PFSK-1 (cell line): ENCODE measurements around the gene PTPRM.

Experiments
- FOXP2 ChIP-seq: optimal IDR thresholded peaks from 2 replicates; pipeline ENCODE3; 2011; ENCODE audit warnings: borderline replicate concordance, control low read depth, inconsistent platforms; ENCODE audit not compliant: insufficient read depth; ENCODE audit errors: extremely low read length, extremely low read depth
- POLR2AphosphoS5 ChIP-seq: IDR thresholded peaks from 2 replicates; pipeline ENCODE4 v1.6.1; 2012; ENCODE audit warnings: low read depth, mild to moderate bottlenecking, control low read depth, low read length, moderate library complexity
- REST ChIP-seq, 2 experiments: IDR thresholded peaks; 2 replicates each; pipeline versions ENCODE4 v1.6.1 to v1.8.0; 2011 to 2012; ENCODE audit warnings: low read depth in 2 of 2, low read length in 2 of 2, control low read depth in 1 of 2, inconsistent platforms in 1 of 2, mild to moderate bottlenecking in 1 of 2, moderate library complexity in 1 of 2; ENCODE audit not compliant: insufficient read depth in 1 of 2
- SIN3A ChIP-seq: IDR thresholded peaks from 2 replicates; pipeline ENCODE4 v1.6.1; 2012; ENCODE audit warnings: mild to moderate bottlenecking, low read length, moderate library complexity, borderline replicate concordance; ENCODE audit not compliant: insufficient read depth
- TAF1 ChIP-seq: IDR thresholded peaks from 2 replicates; pipeline ENCODE4 v1.6.1; 2012; ENCODE audit warnings: low read length, control low read depth, borderline replicate concordance; ENCODE audit not compliant: insufficient read depth

Gene PTPRM

GRCh38 chr18:8287196-8287885 is 720.2 kb downstream of the PTPRM start:
- TF ChIP-seq TAF1 (no peak), SIN3A (no peak), REST (IDR thresholded peaks at IDR 0.05; ENCODE audit: insufficient read depth in 1 of 2, low read depth in 2 of 2, low read length in 2 of 2) (no peak), FOXP2 (no peak), POLR2AphosphoS5 (no peak)

GRCh38 chr18:8288472-8289195 is 721.5 kb downstream of the PTPRM start:
- TF ChIP-seq POLR2AphosphoS5 (no peak), SIN3A (no peak), REST (IDR thresholded peaks at IDR 0.05; ENCODE audit: insufficient read depth in 1 of 2, low read depth in 2 of 2, low read length in 2 of 2) (no peak), TAF1 (no peak), FOXP2 (no peak)

GRCh38 chr18:8290435-8290834 is 723.3 kb downstream of the PTPRM start:
- TF ChIP-seq REST (IDR thresholded peaks at IDR 0.05; ENCODE audit: insufficient read depth in 1 of 2, low read depth in 2 of 2, low read length in 2 of 2), result no peak
- TF ChIP-seq SIN3A, result no peak
- TF ChIP-seq TAF1, result no peak
- TF ChIP-seq FOXP2, result no peak
- no peak for TF ChIP-seq POLR2AphosphoS5

- TF ChIP-seq REST (IDR thresholded peaks at IDR 0.05; ENCODE audit: insufficient read depth in 1 of 2, low read depth in 2 of 2, low read length in 2 of 2) (no peak), POLR2AphosphoS5 (no peak), SIN3A (no peak), FOXP2 (no peak), TAF1 (no peak)
Measured at GRCh38 chr18:8290913-8291312, 723.8 kb downstream of the PTPRM start.
